ENCODE data around the gene DUSP22. TPM values are rescaled to one million over a fixed set of nuclear protein-coding genes. Genes with fewer than 3 reads are reported as not detected.

Gene DUSP22
- total and polyA plus RNA-seq, 2 experiments from 2014 or later: 12.8 to 36.8 TPM

- TF ChIP-seq ZNF462 (CRISPR knock-in tag; IDR thresholded peaks at IDR 0.05): no peak
- TF ChIP-seq NANOG (IDR thresholded peaks at IDR 0.05; ENCODE audit: borderline replicate concordance): no peak
- TF ChIP-seq EZH2 (IDR thresholded peaks at IDR 0.05; ENCODE audit: low read depth, unreplicated experiment): no peak
- TF ChIP-seq CTCF (conservative IDR thresholded peaks at IDR 0.05; ENCODE audit: low read depth in 2 of 2): no peak
- TF ChIP-seq ETS1 (IDR thresholded peaks at IDR 0.05): no peak
- TF ChIP-seq ZNF114 (CRISPR knock-in tag; IDR thresholded peaks at IDR 0.05): no peak
- no peak for TF ChIP-seq CREB1 (CRISPR knock-in tag; IDR thresholded peaks at IDR 0.05; ENCODE audit: low read depth)
- no peak for TF ChIP-seq EZH2phosphoT487 (IDR thresholded peaks at IDR 0.05; ENCODE audit: unreplicated experiment)
Measured at GRCh38 chr6:326896-327537, 34.7 kb downstream of the DUSP22 start (continued).
